ENCODE results near the gene IQSEC3.

- TF ChIP-seq TARDBP (IDR thresholded peaks at IDR 0.05): no peak
- no peak for TF ChIP-seq ELF4 (IDR thresholded peaks at IDR 0.05)
Observed at GRCh38 chr12:96543-96942, 30.0 kb downstream of the IQSEC3 start.
